Measurements from ENCODE around the gene MYCL.

- TF ChIP-seq EZH2phosphoT487 (IDR thresholded peaks at IDR 0.05; ENCODE audit: low read depth, severe bottlenecking, unreplicated experiment) (no peak), CTCF (IDR thresholded peaks at IDR 0.05; ENCODE audit: poor library complexity) (no peak)
Observed at GRCh38 chr1:39947260-39947659, 45.5 kb upstream of the MYCL start.
